ENCODE results near the gene PHLPP2. TPM values are rescaled to one million over a fixed set of nuclear protein-coding genes. Genes with fewer than 3 reads are reported as not detected.

The PHLPP2 gene
- total and polyA plus RNA-seq, 2 experiments from 2014 or later: 1.7 to 6.7 TPM

- H3K4me1 ChIP-seq (ENCODE audit: low read depth): no peaks in the 10 kb centered on the region
- H3K27me3 ChIP-seq: no peaks in the 10 kb centered on the region
- DNase-seq (ENCODE audit: low read depth in 1 of 2, low spot score in 1 of 2): no peak
- H3K9me3 ChIP-seq (ENCODE audit: low read depth): no peaks in the 10 kb centered on the region
- no peak overlapping the region for H3K4me3 ChIP-seq
- H3K27ac ChIP-seq: no peak overlapping the region
- H3K36me3 ChIP-seq: peaks cover 29% of the 10 kb centered on the region
- TF ChIP-seq CTCF (IDR thresholded peaks at IDR 0.05; ENCODE audit: low read depth, low read length): no peak
Observed at GRCh38 chr16:71670537-71670936, 54.0 kb downstream of the PHLPP2 start.

- Histone ChIP-seq H3K27ac (no peak overlapping the region), H3K27me3 (no peaks in the 10 kb centered on the region), H3K4me1 (ENCODE audit: low read depth) (no peaks in the 10 kb centered on the region), H3K36me3 (peaks cover 28% of the 10 kb centered on the region), H3K9me3 (ENCODE audit: low read depth) (no peaks in the 10 kb centered on the region), H3K4me3 (no peak overlapping the region)
- no peak for TF ChIP-seq CTCF (IDR thresholded peaks at IDR 0.05; ENCODE audit: low read depth, low read length)
- peak in 1 of 2 donors; percentile 2 for DNase-seq (ENCODE audit: low read depth in 1 of 2, low spot score in 1 of 2)
Observed at GRCh38 chr16:71669926-71670536, 54.5 kb downstream of the PHLPP2 start.

DNA sequence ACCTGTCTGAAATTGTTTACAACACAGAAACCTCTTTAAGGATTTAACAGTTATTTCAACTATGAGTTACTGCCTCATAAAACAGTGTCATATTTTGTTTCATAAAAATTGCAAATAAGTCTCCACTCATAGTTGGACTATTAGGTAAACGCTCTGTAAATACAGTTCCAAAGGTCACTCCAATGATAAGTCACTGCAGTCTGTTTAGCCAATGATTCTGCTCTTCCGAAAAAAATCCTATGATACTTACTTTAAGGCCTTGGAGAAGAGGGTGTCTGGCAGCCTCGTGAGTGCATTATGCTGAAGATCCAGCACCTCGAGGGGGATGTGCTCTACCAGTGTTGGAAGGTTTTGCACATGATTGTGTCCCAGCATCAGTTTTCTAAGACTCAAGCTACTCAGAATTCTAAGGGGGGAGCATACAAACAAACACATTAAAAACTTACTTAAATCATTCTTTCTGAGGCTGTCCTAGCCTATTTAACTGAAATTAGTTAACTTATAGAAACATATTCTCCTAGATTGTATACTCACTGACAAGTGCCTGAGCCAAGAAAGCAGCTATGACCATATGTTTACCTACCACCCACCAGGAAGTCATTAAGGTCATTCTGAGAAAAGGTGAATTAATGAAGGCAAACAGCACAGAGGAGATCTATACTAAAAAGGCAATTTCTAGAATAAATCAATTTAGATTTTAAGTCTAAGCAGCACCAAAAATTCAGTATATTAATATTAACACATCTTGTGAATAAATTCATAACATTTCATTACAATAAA lies 57.4 kb downstream of the PHLPP2 start:
- Histone ChIP-seq H3K27ac (no peak overlapping the region), H3K4me1 (ENCODE audit: low read depth) (no peaks in the 10 kb centered on the region), H3K9me3 (ENCODE audit: low read depth) (no peaks in the 10 kb centered on the region), H3K36me3 (peaks cover 36% of the 10 kb centered on the region), H3K27me3 (no peaks in the 10 kb centered on the region), H3K4me3 (no peak overlapping the region)
- no peak for DNase-seq (ENCODE audit: low read depth in 1 of 2, low spot score in 1 of 2)
- no peak for TF ChIP-seq CTCF (IDR thresholded peaks at IDR 0.05; ENCODE audit: low read depth, low read length)

GRCh38 chr16:71666264-71666663 lies 58.2 kb downstream of the PHLPP2 start:
- Histone ChIP-seq H3K36me3 (peaks cover 36% of the 10 kb centered on the region), H3K27me3 (no peaks in the 10 kb centered on the region), H3K4me1 (ENCODE audit: low read depth) (no peaks in the 10 kb centered on the region), H3K27ac (no peak overlapping the region), H3K9me3 (ENCODE audit: low read depth) (no peaks in the 10 kb centered on the region), H3K4me3 (no peak overlapping the region)
- DNase-seq (ENCODE audit: low read depth in 1 of 2, low spot score in 1 of 2): no peak
- TF ChIP-seq CTCF (IDR thresholded peaks at IDR 0.05; ENCODE audit: low read depth, low read length): no peak

DNA sequence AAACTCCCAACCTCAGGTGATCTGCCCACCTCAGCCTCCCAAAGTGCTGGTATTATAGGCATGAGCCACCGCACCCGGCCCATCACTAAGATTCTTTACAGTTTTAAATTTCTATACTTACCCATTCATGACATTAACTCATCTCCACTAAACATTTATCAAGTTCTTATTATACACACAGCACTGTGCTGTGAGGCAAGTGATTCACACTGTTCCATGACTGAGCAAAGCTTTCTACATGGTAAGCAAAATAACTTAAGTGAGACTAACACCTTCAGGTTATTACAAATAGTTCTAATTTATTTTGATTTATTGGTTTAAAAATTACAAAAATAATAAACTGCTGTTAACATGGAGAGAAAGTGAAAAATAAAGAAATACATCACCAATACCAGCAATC lies 65.0 kb downstream of the PHLPP2 start:
- H3K4me1 ChIP-seq (ENCODE audit: low read depth): no peaks in the 10 kb centered on the region
- H3K9me3 ChIP-seq (ENCODE audit: low read depth): no peaks in the 10 kb centered on the region
- H3K36me3 ChIP-seq: peaks cover 37% of the 10 kb centered on the region
- DNase-seq (ENCODE audit: low read depth in 1 of 2, low spot score in 1 of 2): no peak
- TF ChIP-seq CTCF (IDR thresholded peaks at IDR 0.05; ENCODE audit: low read depth, low read length): no peak
- no peak overlapping the region for H3K27ac ChIP-seq
- no peak overlapping the region for H3K4me3 ChIP-seq
- no peaks in the 10 kb centered on the region for H3K27me3 ChIP-seq
